Effector memory CD4-positive, alpha-beta T cell (primary cell): Measurements from ENCODE around the gene PCBP3.

Experiments used
- DNase-seq, 3 donors: peaks; one replicate each; pipeline ENCODE4 v3.0.0-alpha.2; 2020
- H3K27ac ChIP-seq: 2 replicates; pipeline ENCODE4 v1.7.0; 2013; ENCODE audit warnings: mild to moderate bottlenecking, low read length, moderate library complexity; ENCODE audit not compliant: insufficient read depth, poor library complexity, severe bottlenecking
- H3K27me3 ChIP-seq: replicated peaks from 2 replicates; pipeline ENCODE4 v1.7.0; 2013; ENCODE audit warnings: mild to moderate bottlenecking, low read length; ENCODE audit not compliant: insufficient read depth, control insufficient read depth, poor library complexity, severe bottlenecking
- H3K36me3 ChIP-seq: 2 replicates; pipeline ENCODE4 v1.7.0; 2013; ENCODE audit warnings: mild to moderate bottlenecking, low read length, moderate library complexity; ENCODE audit not compliant: control insufficient read depth, insufficient read depth
- H3K4me1 ChIP-seq: 2 replicates; pipeline ENCODE4 v1.7.0; 2013; ENCODE audit warnings: low read length, mild to moderate bottlenecking; ENCODE audit not compliant: control insufficient read depth, insufficient read depth, poor library complexity, severe bottlenecking
- H3K4me3 ChIP-seq: 2 replicates; pipeline ENCODE4 v1.7.0; 2013; ENCODE audit warnings: low read length, low read depth, mild to moderate bottlenecking; ENCODE audit not compliant: insufficient read depth, poor library complexity, severe bottlenecking
- H3K9me3 ChIP-seq: 2 replicates; pipeline ENCODE4 v1.7.0; 2013; ENCODE audit warnings: mild to moderate bottlenecking, low read length, moderate library complexity; ENCODE audit not compliant: control insufficient read depth

The PCBP3 gene

GRCh38 chr21:45816794-45817193, 173.3 kb downstream of the PCBP3 start:
- Histone ChIP-seq H3K27ac (no peak overlapping the region), H3K4me1 (no peaks in the 10 kb centered on the region), H3K4me3 (no peak overlapping the region), H3K36me3 (no peaks in the 10 kb centered on the region), H3K27me3 (no peaks in the 10 kb centered on the region), H3K9me3 (no peaks in the 10 kb centered on the region)
- no peak for DNase-seq

GRCh38 chr21:45817345-45817744, 173.8 kb downstream of the PCBP3 start:
- no peak overlapping the region for H3K4me3 ChIP-seq
- H3K27me3 ChIP-seq = no peaks in the 10 kb centered on the region
- no peaks in the 10 kb centered on the region for H3K9me3 ChIP-seq
- no peaks in the 10 kb centered on the region for H3K4me1 ChIP-seq
- H3K36me3 ChIP-seq = no peaks in the 10 kb centered on the region
- H3K27ac ChIP-seq = no peak overlapping the region
- no peak for DNase-seq

GRCh38 chr21:45818276-45818903, 174.9 kb downstream of the PCBP3 start:
- no peak for DNase-seq
- Histone ChIP-seq H3K27me3 (no peaks in the 10 kb centered on the region), H3K9me3 (no peaks in the 10 kb centered on the region), H3K4me1 (no peaks in the 10 kb centered on the region), H3K36me3 (no peaks in the 10 kb centered on the region), H3K27ac (no peak overlapping the region), H3K4me3 (no peak overlapping the region)

- no peaks in the 10 kb centered on the region for H3K9me3 ChIP-seq
- H3K27ac ChIP-seq = no peak overlapping the region
- DNase-seq = peak in 1 of 3 donors; percentile 2
- H3K4me1 ChIP-seq = no peaks in the 10 kb centered on the region
- H3K4me3 ChIP-seq = no peak overlapping the region
- no peaks in the 10 kb centered on the region for H3K36me3 ChIP-seq
- no peaks in the 10 kb centered on the region for H3K27me3 ChIP-seq
These were observed 175.4 kb downstream of the PCBP3 start for GRCh38 chr21:45818904-45819285.

GRCh38 chr21:45819478-45820170, 176.1 kb downstream of the PCBP3 start:
- no peaks in the 10 kb centered on the region for H3K9me3 ChIP-seq
- no peak overlapping the region for H3K27ac ChIP-seq
- no peaks in the 10 kb centered on the region for H3K36me3 ChIP-seq
- no peak overlapping the region for H3K4me3 ChIP-seq
- DNase-seq = no peak
- no peaks in the 10 kb centered on the region for H3K27me3 ChIP-seq
- no peaks in the 10 kb centered on the region for H3K4me1 ChIP-seq

- H3K9me3 ChIP-seq = no peaks in the 10 kb centered on the region
- H3K27me3 ChIP-seq = no peaks in the 10 kb centered on the region
- peak; percentile 49 to 61 (median 60) for DNase-seq
- H3K36me3 ChIP-seq = no peaks in the 10 kb centered on the region
- H3K27ac ChIP-seq = no peak overlapping the region
- no peaks in the 10 kb centered on the region for H3K4me1 ChIP-seq
- no peak overlapping the region for H3K4me3 ChIP-seq
These were observed 176.9 kb downstream of the PCBP3 start for GRCh38 chr21:45820171-45821091.

- no peak overlapping the region for H3K27ac ChIP-seq
- H3K4me1 ChIP-seq = no peaks in the 10 kb centered on the region
- H3K36me3 ChIP-seq = no peaks in the 10 kb centered on the region
- no peaks in the 10 kb centered on the region for H3K9me3 ChIP-seq
- H3K4me3 ChIP-seq = no peak overlapping the region
- H3K27me3 ChIP-seq = no peaks in the 10 kb centered on the region
- DNase-seq = no peak
These were observed 177.9 kb downstream of the PCBP3 start for GRCh38 chr21:45821315-45821962.

GRCh38 chr21:45821998-45822397, 178.5 kb downstream of the PCBP3 start:
- no peaks in the 10 kb centered on the region for H3K36me3 ChIP-seq
- no peaks in the 10 kb centered on the region for H3K4me1 ChIP-seq
- H3K27ac ChIP-seq = no peak overlapping the region
- no peaks in the 10 kb centered on the region for H3K9me3 ChIP-seq
- no peak overlapping the region for H3K4me3 ChIP-seq
- DNase-seq = no peak
- no peaks in the 10 kb centered on the region for H3K27me3 ChIP-seq

- Histone ChIP-seq H3K4me1 (no peaks in the 10 kb centered on the region), H3K36me3 (no peaks in the 10 kb centered on the region), H3K4me3 (no peak overlapping the region), H3K9me3 (no peaks in the 10 kb centered on the region), H3K27ac (no peak overlapping the region), H3K27me3 (no peaks in the 10 kb centered on the region)
- DNase-seq = no peak
These were observed 179.0 kb downstream of the PCBP3 start for GRCh38 chr21:45822429-45823099.
